GM21528 (cell line): Measurements from ENCODE around the gene BMP6.
A peak's percentile ranks its signal among the peaks of the same experiment; 100 is the strongest.

ENCODE experiments used
- ATAC-seq: cut with Tn5 transposase; IDR thresholded peaks from one replicate; pipeline ENCODE4 v1.9.1; 2021; ENCODE audit warnings: mild to moderate bottlenecking, moderate library complexity; ENCODE audit not compliant: unreplicated experiment, low FRiP score

The BMP6 gene

GRCh38 chr6:7899101-7899888 lies 173.4 kb downstream of the BMP6 start:
- no peak for ATAC-seq

- ATAC-seq, result no peak
Observed at GRCh38 chr6:7899889-7900213, 174.0 kb downstream of the BMP6 start.

GRCh38 chr6:7900621-7901020 lies 174.7 kb downstream of the BMP6 start:
- no peak for ATAC-seq

- ATAC-seq, result no peak
Observed at GRCh38 chr6:7901056-7901455, 175.2 kb downstream of the BMP6 start.

GRCh38 chr6:7901780-7902179 lies 175.9 kb downstream of the BMP6 start:
- no peak for ATAC-seq

- ATAC-seq, result no peak
Observed at GRCh38 chr6:7902221-7902620, 176.3 kb downstream of the BMP6 start.

- no peak for ATAC-seq
Observed at GRCh38 chr6:7902867-7903266, 177.0 kb downstream of the BMP6 start.

GRCh38 chr6:7903673-7904072 lies 177.8 kb downstream of the BMP6 start:
- no peak for ATAC-seq

GRCh38 chr6:7904654-7905319 lies 178.9 kb downstream of the BMP6 start:
- no peak for ATAC-seq

- no peak for ATAC-seq
Observed at GRCh38 chr6:7905416-7905815, 179.5 kb downstream of the BMP6 start.

GRCh38 chr6:7906741-7907140 lies 180.8 kb downstream of the BMP6 start:
- ATAC-seq, result no peak

- ATAC-seq, result no peak
Observed at GRCh38 chr6:7907159-7907558, 181.3 kb downstream of the BMP6 start.

GRCh38 chr6:7909323-7910276 lies 183.7 kb downstream of the BMP6 start:
- ATAC-seq, result peak; percentile 37

GRCh38 chr6:7910298-7910653 lies 184.4 kb downstream of the BMP6 start:
- ATAC-seq, result peak; percentile 23

- peak; percentile 69 for ATAC-seq
Observed at GRCh38 chr6:7910654-7911344, 184.9 kb downstream of the BMP6 start, which contains the start of gene TXNDC5. TSS of gene TXNDC5 (minus strand) at chr6:7910788. CDS start at chr6:7910776, 12 bp downstream.

- no peak for ATAC-seq
Observed at GRCh38 chr6:7911345-7911725, 185.4 kb downstream of the BMP6 start.

- no peak for ATAC-seq
Observed at GRCh38 chr6:7912024-7912423, 186.1 kb downstream of the BMP6 start.

GRCh38 chr6:7912736-7913517 lies 187.0 kb downstream of the BMP6 start:
- ATAC-seq, result no peak

- ATAC-seq, result no peak
Observed at GRCh38 chr6:7914311-7914710, 188.4 kb downstream of the BMP6 start.
